ENCODE data around the gene MXD4.

MXD4 gene

GRCh38 chr4:2261110-2261852 lies 628 bp downstream of the MXD4 start:
- peak; percentile 53 for DNase-seq

DNA sequence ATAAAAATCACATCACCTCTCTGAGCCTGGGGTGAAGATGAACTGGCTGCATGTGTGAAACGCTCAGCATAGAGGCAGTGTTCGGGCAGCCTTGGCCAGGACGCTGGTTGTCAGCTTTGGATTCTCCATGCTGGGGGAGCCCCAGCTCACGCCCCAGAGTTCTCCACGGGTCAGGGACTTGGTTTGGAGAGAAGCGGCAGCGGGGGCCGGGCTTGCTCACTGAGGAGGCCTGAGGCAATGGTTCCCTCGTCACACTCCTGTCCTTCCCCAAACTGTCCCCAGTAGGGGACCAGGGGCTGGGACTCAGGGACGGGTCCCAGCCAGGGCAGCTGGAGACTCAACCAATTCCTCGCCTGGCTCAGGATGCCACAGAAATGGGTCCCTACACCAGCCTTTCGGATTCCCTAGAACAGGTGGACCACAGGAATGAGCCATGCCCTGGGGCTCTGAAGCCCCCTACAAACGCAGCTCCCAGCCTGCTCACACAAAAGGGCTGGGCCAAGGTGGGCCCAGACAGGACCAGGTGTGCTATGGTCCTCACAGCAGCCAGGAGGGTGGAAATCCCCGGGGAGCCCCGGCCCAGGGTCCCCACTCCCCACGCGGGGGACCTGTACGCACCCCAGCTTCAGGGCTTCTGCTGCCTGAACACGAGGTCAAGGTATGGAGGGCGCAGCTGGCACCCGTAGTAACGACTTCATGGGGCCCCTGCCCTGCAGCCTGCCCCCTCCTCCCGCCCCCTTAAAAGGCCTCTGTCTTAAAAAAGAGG lies 1.4 kb downstream of the MXD4 start:
- no peak for DNase-seq

- DNase-seq, result no peak
Measured at GRCh38 chr4:2259541-2260343, 2.2 kb downstream of the MXD4 start.

DNA sequence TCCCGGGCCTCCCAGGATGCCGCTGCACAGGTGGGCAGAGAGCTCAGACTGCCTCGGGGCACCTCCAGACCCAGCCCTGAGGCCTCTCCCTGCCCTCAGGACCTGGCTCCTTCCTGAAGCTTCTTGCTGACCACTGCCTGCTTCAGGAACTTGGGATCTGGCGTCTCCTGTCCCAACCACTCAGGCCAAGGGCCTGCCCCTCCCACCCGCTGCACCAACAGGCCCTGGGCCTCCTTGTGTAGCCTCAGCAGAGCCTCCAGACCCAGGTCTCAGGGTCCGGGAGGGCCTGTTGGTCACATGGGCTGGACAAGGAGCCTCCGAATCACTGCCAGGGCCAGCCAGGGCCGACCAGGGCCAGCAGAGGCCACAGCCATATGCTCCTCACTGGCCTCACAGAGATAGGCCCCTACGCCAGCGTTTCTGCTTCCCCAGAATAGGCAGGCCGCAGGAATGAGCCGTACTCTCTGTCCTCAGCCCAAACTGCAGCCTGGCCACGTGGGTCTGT lies 2.8 kb downstream of the MXD4 start:
- DNase-seq, result no peak

DNA sequence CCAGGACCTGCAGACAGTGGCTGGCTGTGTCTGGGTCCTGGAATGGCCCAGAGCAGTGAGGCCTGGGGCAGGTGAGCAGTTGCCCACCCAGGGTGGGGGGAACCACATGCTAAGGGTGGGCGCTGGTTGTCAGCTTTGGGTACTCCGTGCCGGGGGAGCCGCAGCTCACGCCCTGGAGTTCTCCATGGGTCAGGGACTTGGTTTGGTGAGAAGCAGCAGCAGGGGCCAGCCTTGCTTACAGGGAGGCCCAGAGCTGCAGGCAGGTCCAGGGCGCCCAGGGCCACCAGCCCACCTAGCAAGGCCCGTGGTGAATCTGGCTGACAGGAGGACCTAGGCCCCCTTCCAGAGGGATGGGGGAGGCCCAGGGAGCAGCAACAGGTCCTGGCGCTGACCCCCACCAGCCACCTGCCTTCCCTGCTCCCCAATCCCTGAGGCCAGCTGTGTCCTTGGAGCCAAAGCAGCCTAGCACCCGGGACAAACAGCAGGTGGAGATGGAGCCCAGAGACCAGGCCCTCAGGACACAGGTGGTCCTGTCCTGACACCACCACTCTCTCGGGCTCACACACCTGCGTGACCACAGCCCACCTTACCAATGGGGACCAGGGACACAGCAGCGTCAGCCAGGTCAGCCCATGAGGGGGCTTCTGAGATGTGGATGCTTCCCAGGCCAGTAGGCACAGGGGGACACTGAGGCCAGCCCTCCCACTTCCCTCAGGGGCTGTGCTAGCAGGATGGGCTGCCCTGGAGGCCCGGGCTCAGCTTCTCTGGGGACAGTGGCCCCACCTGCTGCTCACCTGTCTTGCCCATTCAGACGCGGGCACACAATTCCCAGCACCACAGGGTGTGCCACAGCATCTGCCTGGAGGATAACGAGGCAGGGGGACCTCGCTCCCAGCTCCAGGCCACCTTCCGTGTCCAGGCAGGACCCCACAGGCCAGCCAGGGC lies 3.5 kb downstream of the MXD4 start:
- no peak for DNase-seq

- DNase-seq, result peak; percentile 2
Measured at GRCh38 chr4:2257361-2258081, 4.4 kb downstream of the MXD4 start.

- peak; percentile 3 for DNase-seq
Measured at GRCh38 chr4:2256781-2257191, 5.1 kb downstream of the MXD4 start.

DNA sequence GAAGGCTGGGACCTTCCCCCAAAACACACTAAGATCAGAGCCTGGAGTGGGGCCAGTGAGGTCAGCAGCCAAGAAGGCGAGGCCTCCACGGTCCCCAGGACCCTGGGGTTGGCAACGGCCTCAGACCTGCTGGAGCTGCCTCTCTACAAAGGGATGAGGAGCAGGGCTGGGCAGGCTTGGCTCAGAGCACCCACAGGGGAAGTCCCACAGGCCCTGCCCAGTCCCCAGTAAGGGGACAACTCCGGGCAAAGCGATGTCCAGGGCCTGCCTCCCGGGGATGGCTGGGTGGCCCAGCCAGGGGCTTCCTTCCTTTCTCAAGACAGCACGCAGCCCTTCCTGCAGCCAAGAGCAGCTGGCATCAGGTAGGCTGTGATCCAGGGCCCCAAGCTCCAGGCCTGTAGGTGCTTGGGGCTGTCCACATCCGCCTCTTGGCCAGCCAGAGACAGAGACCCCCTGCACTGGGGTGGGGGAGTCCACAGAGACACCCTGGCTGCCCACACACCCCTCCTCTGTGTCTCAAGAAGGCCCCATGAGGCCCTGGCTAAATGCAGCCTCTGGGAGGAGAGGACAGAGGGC lies 5.7 kb downstream of the MXD4 start:
- DNase-seq, result peak; percentile 3

DNA sequence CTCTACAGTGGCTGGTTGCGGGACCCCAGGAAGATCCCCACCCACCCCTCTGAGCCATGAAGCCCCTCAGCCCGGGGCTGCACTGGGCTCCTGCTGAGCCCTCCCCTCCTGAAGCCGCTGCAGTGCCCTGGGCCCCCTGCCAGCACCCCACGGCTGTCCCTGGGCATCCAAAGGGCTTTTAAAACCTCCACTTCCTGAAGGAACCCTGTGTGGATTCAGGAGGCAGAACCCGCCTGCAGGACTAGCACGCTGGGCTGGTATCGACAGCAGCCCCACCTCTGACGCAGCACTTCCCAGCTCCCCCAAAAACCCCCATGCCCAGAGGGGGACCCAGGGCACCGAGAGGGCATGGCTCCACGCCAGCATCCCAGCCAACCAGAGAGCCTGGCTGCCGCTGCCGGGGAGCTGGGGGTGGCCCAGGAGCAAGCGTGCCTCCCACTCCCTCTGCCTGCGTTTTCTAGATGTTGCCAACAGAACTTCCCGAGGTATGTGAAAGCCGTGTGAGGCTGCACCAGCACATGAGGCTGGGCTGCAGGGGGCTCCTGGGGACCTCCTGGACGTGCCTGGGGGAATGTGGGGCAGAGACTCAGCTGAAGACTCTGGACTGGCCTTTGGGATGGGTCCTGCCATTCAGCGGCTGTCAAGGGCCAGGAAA lies 6.3 kb downstream of the MXD4 start:
- no peak for DNase-seq

DNA sequence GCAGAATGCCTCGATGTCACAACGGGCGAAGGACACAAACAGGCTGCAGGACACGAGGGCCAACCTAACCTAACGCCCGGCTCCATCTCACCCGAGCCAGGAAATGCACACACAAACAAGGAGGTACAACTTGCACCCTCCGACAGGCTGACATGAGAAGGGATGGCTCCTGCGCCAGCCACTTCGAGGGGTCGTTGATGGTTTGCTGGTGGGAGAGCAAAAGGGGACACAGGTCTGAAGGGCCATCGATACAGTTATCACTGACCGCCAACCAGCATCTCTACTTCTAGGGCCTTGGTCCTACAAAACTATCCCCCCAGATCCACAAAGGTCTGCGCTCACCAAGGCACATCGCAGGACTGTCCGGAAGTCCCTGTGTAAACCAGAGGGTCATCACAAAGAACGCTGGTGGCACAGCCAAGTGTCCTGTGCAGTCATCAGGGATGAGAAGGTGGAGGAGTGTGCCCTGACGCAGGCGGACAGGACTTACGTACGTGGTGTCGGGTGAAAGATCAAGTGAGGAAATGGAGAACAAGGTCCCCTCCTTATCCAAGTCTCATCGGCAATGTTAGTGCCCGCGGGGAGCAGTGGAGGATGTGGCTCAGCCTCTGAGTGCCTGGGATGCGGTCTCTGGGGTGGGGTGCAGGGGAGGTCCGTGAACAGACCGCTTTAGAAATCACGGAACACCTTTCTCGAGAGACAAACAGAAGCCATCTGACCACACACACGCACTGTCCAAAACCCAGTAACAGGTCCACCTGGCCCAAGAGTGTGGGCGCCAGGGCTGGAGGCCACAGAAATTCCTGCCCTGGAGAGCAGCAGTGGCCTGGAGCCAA lies 7.0 kb downstream of the MXD4 start:
- no peak for DNase-seq

GRCh38 chr4:2253160-2254084 lies 8.5 kb downstream of the MXD4 start:
- DNase-seq, result no peak

GRCh38 chr4:2252530-2253091 lies 9.3 kb downstream of the MXD4 start:
- DNase-seq, result no peak

DNA sequence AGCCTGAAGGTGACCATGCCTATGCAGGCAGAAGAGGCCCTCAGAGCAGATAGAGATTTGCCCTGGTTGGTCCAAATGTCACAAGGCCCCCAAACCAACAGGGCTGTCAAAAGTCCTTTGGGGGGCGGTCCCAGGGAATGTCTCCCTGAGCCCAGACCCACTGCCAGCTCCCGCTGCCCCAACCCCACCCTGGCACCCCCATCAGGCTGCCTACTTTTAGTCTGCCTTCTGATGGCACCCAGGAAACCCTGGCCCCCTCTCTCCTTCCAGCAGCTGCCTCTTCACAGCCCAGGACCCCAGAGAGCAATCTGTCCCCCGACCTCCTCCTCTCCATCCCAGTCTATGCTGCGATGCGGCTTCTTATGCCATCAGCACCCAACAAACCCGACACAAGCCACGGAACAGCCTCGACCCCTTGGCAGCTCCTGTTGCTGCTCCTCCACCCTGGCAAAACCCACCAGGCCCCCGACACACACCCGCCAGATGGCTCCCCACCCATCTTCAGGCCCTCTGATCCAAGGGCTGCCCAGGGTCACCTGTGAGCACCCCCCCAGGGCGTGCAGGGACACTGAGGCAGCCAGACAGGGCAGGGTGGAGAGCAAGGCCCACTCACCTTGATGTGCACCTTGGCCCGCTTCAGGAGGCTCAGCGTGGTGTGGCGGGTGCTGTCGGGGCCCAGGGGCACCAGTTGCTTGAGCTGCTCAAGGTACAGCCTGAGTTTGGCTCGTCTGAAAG lies 9.9 kb downstream of the MXD4 start:
- DNase-seq, result no peak

- DNase-seq, result no peak
Measured at GRCh38 chr4:2251073-2251794, 10.7 kb downstream of the MXD4 start.

- no peak for DNase-seq
Measured at GRCh38 chr4:2250357-2251072, 11.4 kb downstream of the MXD4 start.
